ENCODE data around the gene ARL14EP. TPM values are rescaled to one million over a fixed set of nuclear protein-coding genes. Genes with fewer than 3 reads are reported as not detected.

ARL14EP gene
- total RNA-seq, 6 donors from 2014 or later, result 3.8 to 61.1 (median 21.6) TPM

GRCh38 chr11:30322191-30322590 is 713 bp upstream of the ARL14EP start:
- WGBS, 2 donors, result 68 to 86% methylated on average over 6 of the region's 6 CpGs
- Histone ChIP-seq H3K4me1 (peaks cover 21 to 36% (median 30%) of the 10 kb centered on the region in 4 donors), H3K4me3 (peak overlapping the region; percentile 50 to 73 (median 66)), H3K27me3 (no peaks in the 10 kb centered on the region), H3K9me3 (no peaks in the 10 kb centered on the region), H3K36me3 (no peaks in the 10 kb centered on the region), H3K27ac (no peak overlapping the region)
- TF ChIP-seq POLR2AphosphoS5 (IDR thresholded peaks at IDR 0.05), result no peak
- no peak for TF ChIP-seq POLR2A (IDR thresholded peaks at IDR 0.05)
- no peak for TF ChIP-seq EP300 (IDR thresholded peaks at IDR 0.05)
- TF ChIP-seq CTCF (IDR thresholded peaks at IDR 0.05), result no peak
- DNase-seq (no peak), ATAC-seq (ENCODE audit: low FRiP score in 2 of 2) (no peak)

GRCh38 chr11:30326114-30326778 is 3.3 kb downstream of the ARL14EP start:
- peaks cover 0 to 6% (median 4%) of the 10 kb centered on the region in 4 donors for H3K36me3 ChIP-seq
- H3K4me1 ChIP-seq, result peaks cover 21 to 37% (median 31%) of the 10 kb centered on the region in 4 donors
- no peak overlapping the region for H3K4me3 ChIP-seq
- no peaks in the 10 kb centered on the region for H3K9me3 ChIP-seq
- H3K27ac ChIP-seq, result peak overlapping the region in 2 of 4 donors; percentile 16 to 30
- no peak for TF ChIP-seq POLR2AphosphoS5 (IDR thresholded peaks at IDR 0.05)
- TF ChIP-seq POLR2A (IDR thresholded peaks at IDR 0.05), result no peak
- no peak for TF ChIP-seq EP300 (IDR thresholded peaks at IDR 0.05)
- TF ChIP-seq CTCF (IDR thresholded peaks at IDR 0.05), result no peak
- no peak for DNase-seq
- 60 to 69% methylated on average over 2 of the region's 2 CpGs for WGBS, 2 donors
- H3K27me3 ChIP-seq, result no peaks in the 10 kb centered on the region
- peak in 1 of 2 donors; percentile 9 for ATAC-seq (ENCODE audit: low FRiP score in 2 of 2)

- DNase-seq, result no peak
Measured at GRCh38 chr11:30326906-30327305, 4.0 kb downstream of the ARL14EP start.

GRCh38 chr11:30328681-30329080 is 5.8 kb downstream of the ARL14EP start:
- H3K4me3 ChIP-seq, result no peak overlapping the region
- no peaks in the 10 kb centered on the region for H3K9me3 ChIP-seq
- no peak for DNase-seq
- H3K27me3 ChIP-seq, result no peaks in the 10 kb centered on the region
- no peak overlapping the region for H3K27ac ChIP-seq
- no peak for TF ChIP-seq POLR2A (IDR thresholded peaks at IDR 0.05)
- TF ChIP-seq POLR2AphosphoS5 (IDR thresholded peaks at IDR 0.05), result no peak
- TF ChIP-seq CTCF (IDR thresholded peaks at IDR 0.05), result no peak
- H3K4me1 ChIP-seq, result peaks cover 18 to 34% (median 26%) of the 10 kb centered on the region in 4 donors
- peaks cover 8 to 30% (median 14%) of the 10 kb centered on the region in 4 donors for H3K36me3 ChIP-seq
- no peak for ATAC-seq (ENCODE audit: low FRiP score in 2 of 2)

More at GRCh38 chr11:30326906-30327305, 4.0 kb downstream of the ARL14EP start:
- TF ChIP-seq EP300 (IDR thresholded peaks at IDR 0.05) (no peak), POLR2A (IDR thresholded peaks at IDR 0.05) (no peak), POLR2AphosphoS5 (IDR thresholded peaks at IDR 0.05) (no peak), CTCF (IDR thresholded peaks at IDR 0.05) (no peak)
- H3K4me1 ChIP-seq, result peaks cover 21 to 37% (median 31%) of the 10 kb centered on the region in 4 donors
- H3K9me3 ChIP-seq, result no peaks in the 10 kb centered on the region
- peak overlapping the region in 1 of 4 donors; percentile 16 for H3K27ac ChIP-seq
- H3K36me3 ChIP-seq, result peaks cover 0 to 12% (median 9%) of the 10 kb centered on the region in 4 donors
- WGBS, 2 donors, result 87 to 92% methylated on average over 2 of the region's 2 CpGs
- H3K4me3 ChIP-seq, result no peak overlapping the region
- no peak for ATAC-seq (ENCODE audit: low FRiP score in 2 of 2)
- H3K27me3 ChIP-seq, result no peaks in the 10 kb centered on the region
